Measurements from ENCODE around the gene FBXW8. TPM values are rescaled to one million over a fixed set of nuclear protein-coding genes. Genes with fewer than 3 reads are reported as not detected.
"Not testable (repeated sequence)": the region's sequence is repeated elsewhere in the genome, so short reads cannot be mapped to it uniquely, and the experiment has no call there.

The FBXW8 gene
- total RNA-seq, 2 donors from 2014 or later = 10.0 to 10.4 TPM

DNA sequence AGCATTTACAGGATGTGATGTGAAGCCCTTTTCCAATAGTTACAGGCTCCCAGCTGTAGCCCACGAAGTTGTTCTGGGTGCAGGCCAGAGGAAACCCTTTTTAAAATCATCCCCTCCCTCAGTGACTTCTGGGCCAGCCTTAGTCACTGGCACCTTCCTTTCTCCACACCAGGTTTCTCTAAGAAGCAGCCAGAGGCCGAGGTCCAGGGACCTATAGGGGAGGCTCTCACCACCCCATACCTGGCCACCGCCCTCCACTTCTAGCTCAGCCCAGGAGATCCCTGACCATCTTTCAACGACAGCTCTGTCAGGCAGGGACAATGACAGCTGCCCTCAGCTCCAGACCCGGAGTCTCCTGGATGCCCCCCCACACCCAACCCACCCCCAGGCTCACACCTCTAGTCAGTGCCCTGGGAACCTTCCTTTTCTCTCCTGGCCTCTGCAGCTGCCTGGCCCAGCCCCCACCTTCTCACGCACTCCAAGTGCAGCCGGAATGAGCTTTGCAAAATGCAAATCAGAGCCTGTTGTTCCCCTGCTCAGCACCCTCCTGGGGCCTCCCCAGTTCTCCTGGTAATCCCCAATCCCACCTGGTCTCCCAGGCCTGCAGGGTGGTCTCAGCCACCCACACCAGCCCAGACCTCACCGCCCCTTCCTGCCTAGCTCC, 141.8 kb downstream of the FBXW8 start:
- Mint-ChIP-seq H3K4me3 (no peak overlapping the region), H3K27me3 (ENCODE audit: low read depth) (no peaks in the 10 kb centered on the region), H3K36me3 (ENCODE audit: insufficient read depth in 2 of 2) (no peaks in the 10 kb centered on the region), H3K9me3 (no peaks in the 10 kb centered on the region), H3K27ac (no peak overlapping the region), H3K4me1 (ENCODE audit: low read depth) (no peaks in the 10 kb centered on the region)
- ATAC-seq (replicated peaks in 1 of 2) = no peak
- DNase-seq = no peak

DNA sequence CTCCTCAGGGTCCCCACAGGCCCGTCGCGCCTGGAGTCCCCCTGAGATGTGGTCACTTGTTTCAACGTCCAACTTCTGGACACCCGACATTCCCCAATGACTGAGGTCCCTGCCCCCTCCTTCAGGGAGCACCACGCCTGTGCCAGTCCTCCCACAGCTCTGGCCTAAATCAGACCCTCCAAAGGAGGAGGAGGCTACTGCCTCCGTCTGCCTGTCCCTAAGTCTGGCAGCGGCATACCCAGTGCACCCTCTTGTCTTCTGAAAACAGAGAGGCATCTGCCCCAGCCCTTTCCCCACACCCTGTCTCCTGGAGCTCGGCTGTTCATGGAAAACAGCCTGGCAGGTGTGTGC, 142.3 kb downstream of the FBXW8 start:
- no peaks in the 10 kb centered on the region for H3K27me3 Mint-ChIP-seq (ENCODE audit: low read depth)
- DNase-seq (no peak), ATAC-seq (replicated peaks in 1 of 2) (no peak)
- no peak overlapping the region for H3K27ac Mint-ChIP-seq
- H3K4me1 Mint-ChIP-seq (ENCODE audit: low read depth) = no peaks in the 10 kb centered on the region
- no peak overlapping the region for H3K4me3 Mint-ChIP-seq
- H3K9me3 Mint-ChIP-seq = no peaks in the 10 kb centered on the region
- H3K36me3 Mint-ChIP-seq (ENCODE audit: insufficient read depth in 2 of 2) = no peaks in the 10 kb centered on the region

DNA sequence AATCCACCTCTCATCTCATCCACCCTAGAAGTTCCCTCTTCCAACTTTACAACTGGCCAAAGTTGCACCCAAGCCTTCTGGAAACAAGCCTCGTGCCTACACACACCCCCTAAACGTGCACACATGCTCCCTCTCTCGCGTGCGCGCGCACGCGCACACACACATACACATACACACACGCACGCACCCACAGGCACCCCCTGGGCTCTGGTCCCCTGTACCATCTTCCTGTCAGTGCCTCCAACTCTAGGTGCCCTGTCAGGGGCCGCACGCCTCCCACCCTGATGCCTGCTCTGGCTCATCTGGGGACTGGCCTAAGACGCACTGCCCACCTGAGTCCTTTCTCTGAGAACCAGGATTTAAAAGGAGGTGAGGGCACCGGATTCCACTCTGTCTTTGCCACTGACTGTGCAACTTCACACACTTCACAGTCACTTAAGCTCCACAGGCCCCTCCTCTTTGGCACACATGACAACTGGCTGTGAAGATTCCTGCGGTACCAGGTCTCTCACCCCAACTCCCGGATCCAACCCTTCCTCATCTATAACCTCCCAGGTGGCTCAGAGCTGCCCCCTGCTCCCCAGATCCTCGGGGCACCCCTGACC, 142.9 kb downstream of the FBXW8 start:
- DNase-seq (no peak), ATAC-seq (replicated peaks in 1 of 2) (no peak)
- Mint-ChIP-seq H3K27me3 (ENCODE audit: low read depth) (no peaks in the 10 kb centered on the region), H3K4me3 (no peak overlapping the region), H3K36me3 (ENCODE audit: insufficient read depth in 2 of 2) (no peaks in the 10 kb centered on the region), H3K4me1 (ENCODE audit: low read depth) (no peaks in the 10 kb centered on the region), H3K27ac (no peak overlapping the region), H3K9me3 (no peaks in the 10 kb centered on the region)

DNA sequence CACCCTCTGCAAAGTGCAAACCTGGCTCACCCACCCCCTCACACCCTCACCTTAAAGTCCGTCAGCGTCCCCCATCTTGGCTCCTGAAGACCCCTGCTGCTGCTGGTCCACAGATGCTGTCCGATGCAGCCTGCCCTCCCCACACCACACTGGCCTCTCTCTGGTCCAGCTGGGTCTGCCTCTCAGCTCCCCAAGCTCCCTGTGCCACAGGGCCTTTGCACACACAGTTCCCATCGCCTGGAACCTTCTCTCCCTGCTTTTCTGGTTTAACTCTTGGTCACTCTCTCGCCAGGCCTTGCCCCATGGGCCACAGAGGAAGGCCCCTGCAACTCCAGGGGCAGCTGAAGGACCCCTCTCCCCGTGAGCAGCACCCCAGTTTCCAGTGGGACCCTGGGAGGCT, 143.5 kb downstream of the FBXW8 start:
- H3K9me3 Mint-ChIP-seq = no peaks in the 10 kb centered on the region
- H3K27ac Mint-ChIP-seq = no peak overlapping the region
- no peaks in the 10 kb centered on the region for H3K36me3 Mint-ChIP-seq (ENCODE audit: insufficient read depth in 2 of 2)
- H3K4me1 Mint-ChIP-seq (ENCODE audit: low read depth) = no peaks in the 10 kb centered on the region
- no peaks in the 10 kb centered on the region for H3K27me3 Mint-ChIP-seq (ENCODE audit: low read depth)
- no peak for ATAC-seq (replicated peaks in 1 of 2)
- H3K4me3 Mint-ChIP-seq = no peak overlapping the region
- DNase-seq = no peak

DNA sequence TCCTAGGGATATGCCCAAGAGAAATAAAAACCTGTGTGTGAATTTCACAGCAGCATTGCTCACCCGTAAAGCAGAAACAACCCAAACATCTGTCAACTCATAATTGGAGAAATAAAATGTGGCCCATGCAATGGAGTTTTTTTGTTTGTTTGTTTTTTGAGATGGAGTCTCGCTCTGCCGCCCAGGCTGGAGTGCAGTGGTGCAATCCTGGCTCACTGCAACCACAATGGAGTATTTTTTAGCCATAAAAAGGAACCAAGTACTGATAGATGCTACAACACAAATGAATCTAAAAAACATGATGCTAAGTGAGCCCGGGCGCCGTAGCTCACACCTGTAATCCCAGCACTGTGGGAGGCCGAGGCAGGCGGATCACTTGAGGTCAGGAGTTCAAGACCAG, 146.9 kb downstream of the FBXW8 start:
- H3K27ac Mint-ChIP-seq; H3K4me1 Mint-ChIP-seq (ENCODE audit: low read depth); ATAC-seq (replicated peaks in 1 of 2); H3K4me3 Mint-ChIP-seq; H3K27me3 Mint-ChIP-seq (ENCODE audit: low read depth); H3K9me3 Mint-ChIP-seq; DNase-seq; H3K36me3 Mint-ChIP-seq (ENCODE audit: insufficient read depth in 2 of 2): not testable (repeated sequence)

DNA sequence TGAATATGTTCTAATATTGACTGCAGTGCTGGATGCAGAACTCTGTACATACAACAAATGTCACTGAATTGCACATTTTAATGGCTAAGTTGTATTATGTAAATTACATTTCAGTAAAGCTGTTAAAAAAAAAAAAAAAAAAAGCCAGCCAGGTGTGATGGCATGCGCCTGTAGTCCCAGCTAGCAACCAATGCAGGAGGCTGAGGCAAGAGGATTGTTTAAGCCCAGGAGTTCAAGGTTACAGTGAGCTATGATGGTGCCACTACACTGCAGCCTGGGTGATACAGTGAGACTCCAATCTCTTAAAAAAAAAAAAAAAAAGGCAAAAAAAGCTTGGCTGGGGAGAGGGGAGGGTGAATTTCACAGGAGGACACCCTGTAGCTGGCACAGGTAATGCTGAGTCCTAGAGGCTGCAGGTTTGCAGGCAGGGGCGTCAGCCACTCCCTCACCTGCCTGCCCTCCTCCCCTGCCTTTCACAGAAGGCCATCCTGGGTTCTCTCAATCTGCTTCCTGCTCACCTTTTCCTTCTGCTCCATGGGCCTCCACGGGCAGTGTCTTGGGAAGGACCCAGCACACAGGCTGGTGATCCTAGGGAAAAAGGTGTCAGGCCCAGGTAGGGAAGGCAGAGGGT, 147.8 kb downstream of the FBXW8 start:
- no peak overlapping the region for H3K4me3 Mint-ChIP-seq
- ATAC-seq (replicated peaks in 1 of 2) (no peak), DNase-seq (no peak)
- no peaks in the 10 kb centered on the region for H3K36me3 Mint-ChIP-seq (ENCODE audit: insufficient read depth in 2 of 2)
- H3K27ac Mint-ChIP-seq = no peak overlapping the region
- peaks cover 11% of the 10 kb centered on the region for H3K4me1 Mint-ChIP-seq (ENCODE audit: low read depth)
- no peaks in the 10 kb centered on the region for H3K9me3 Mint-ChIP-seq
- H3K27me3 Mint-ChIP-seq (ENCODE audit: low read depth) = no peaks in the 10 kb centered on the region

DNA sequence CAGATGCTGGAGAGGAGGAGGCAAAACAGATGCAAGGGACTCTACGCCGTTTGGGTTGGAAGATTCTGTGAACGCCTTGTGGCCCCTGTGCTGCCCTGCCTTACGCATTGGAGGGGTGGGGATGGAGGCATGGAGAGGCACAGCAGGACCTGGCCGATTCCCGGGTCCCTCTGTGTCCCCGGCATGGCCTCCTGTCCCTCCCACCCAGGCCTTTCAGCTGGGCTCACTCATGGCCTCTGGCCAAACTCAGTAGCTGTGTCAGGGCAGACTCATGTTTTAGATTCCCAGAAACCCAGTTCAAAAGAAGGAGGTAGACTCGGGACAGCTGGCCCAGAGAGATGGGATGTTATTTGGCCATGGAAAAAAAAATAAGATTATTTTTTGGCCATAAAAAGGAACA, 148.4 kb downstream of the FBXW8 start:
- Mint-ChIP-seq H3K4me3 (no peak overlapping the region), H3K27me3 (ENCODE audit: low read depth) (no peaks in the 10 kb centered on the region), H3K4me1 (ENCODE audit: low read depth) (peaks cover 17% of the 10 kb centered on the region), H3K9me3 (no peaks in the 10 kb centered on the region), H3K27ac (no peak overlapping the region), H3K36me3 (ENCODE audit: insufficient read depth in 2 of 2) (no peaks in the 10 kb centered on the region)
- ATAC-seq (replicated peaks in 1 of 2) = no peak
- no peak for DNase-seq

DNA sequence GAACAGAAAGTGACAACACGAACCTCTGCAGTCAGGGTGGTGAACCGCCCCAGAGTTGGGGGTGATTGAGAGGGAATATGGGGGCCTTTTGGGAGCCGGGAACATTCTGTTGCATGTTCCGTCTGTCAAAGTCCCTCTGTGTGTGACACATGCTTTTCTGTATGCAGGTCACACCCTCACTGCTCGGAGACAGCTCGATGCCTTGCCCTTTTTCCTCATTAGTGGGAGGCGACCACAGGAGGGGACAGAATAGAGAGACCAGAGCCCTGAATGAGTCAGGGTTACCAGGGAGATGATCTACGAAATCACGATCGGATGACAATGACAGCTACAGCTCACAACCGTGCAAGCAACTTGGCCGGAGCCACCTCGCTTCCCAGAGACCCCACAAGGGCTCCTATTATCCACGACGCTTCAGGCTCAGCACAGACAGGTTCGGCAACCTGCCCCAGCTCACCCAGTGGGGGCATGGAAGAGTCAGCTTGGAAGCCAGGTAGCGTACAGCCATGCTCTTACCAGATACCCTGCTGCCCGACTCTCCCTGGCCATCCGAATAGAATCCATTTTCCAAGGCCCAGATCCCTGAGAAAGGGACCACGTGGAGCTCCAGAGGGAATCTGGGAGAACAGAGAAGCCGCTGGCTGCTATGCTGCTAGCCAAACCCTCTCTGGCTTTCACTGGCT, 149.6 kb downstream of the FBXW8 start:
- no peaks in the 10 kb centered on the region for H3K27me3 Mint-ChIP-seq (ENCODE audit: low read depth)
- H3K27ac Mint-ChIP-seq = no peak overlapping the region
- ATAC-seq (replicated peaks in 1 of 2) (no peak), DNase-seq (no peak)
- no peak overlapping the region for H3K4me3 Mint-ChIP-seq
- H3K36me3 Mint-ChIP-seq (ENCODE audit: insufficient read depth in 2 of 2) = no peaks in the 10 kb centered on the region
- no peaks in the 10 kb centered on the region for H3K9me3 Mint-ChIP-seq
- peaks cover 23% of the 10 kb centered on the region for H3K4me1 Mint-ChIP-seq (ENCODE audit: low read depth)

DNA sequence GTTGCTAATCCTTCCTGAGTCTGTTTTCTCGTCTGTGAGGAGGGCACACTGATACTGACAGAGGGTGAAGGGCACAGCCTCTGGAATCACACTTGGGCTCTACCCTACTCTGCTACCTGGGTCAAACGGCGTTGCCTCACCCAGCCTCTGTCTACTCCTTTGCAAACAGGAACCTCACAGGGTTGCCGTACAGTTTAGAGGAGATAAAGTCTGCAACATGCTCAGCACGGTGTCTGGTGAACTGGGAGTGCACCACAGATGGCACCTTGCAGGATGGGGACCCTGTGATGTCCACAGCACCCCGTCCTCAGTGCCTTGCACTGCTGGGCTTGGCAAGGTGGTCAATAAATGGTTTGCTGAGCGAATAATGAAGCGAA, 150.2 kb downstream of the FBXW8 start:
- no peak overlapping the region for H3K4me3 Mint-ChIP-seq
- DNase-seq (no peak), ATAC-seq (replicated peaks in 1 of 2) (no peak)
- H3K27me3 Mint-ChIP-seq (ENCODE audit: low read depth) = no peaks in the 10 kb centered on the region
- peaks cover 23% of the 10 kb centered on the region for H3K4me1 Mint-ChIP-seq (ENCODE audit: low read depth)
- H3K27ac Mint-ChIP-seq = no peak overlapping the region
- H3K9me3 Mint-ChIP-seq = no peaks in the 10 kb centered on the region
- H3K36me3 Mint-ChIP-seq (ENCODE audit: insufficient read depth in 2 of 2) = no peaks in the 10 kb centered on the region

DNA sequence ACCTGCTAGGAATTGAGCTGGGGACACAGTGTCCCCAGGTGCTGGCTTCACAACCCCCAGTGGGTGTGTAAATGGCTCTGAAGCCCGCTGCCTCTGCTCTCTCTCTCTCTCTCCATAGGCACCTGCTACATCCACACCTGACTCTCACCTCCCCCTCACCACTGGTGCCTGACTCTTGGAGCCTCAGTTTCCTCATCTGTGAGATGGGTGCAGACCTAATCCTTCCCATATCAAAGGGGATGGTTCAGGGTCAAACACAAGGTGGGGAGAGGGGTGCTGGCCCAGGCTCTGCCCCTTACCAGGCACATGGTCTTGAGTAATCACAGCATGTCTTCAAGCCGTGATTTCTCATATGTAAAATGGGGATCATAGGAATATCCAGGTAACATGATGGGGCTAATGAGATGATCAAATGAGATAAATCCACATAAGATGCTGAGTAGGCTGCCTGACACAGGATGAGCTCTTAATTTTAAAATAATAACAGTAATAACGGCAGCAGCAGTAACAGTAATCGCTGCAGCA, 150.9 kb downstream of the FBXW8 start:
- Mint-ChIP-seq H3K9me3 (no peaks in the 10 kb centered on the region), H3K27ac (no peak overlapping the region), H3K4me1 (ENCODE audit: low read depth) (peaks cover 23% of the 10 kb centered on the region), H3K4me3 (no peak overlapping the region), H3K36me3 (ENCODE audit: insufficient read depth in 2 of 2) (no peaks in the 10 kb centered on the region), H3K27me3 (ENCODE audit: low read depth) (no peaks in the 10 kb centered on the region)
- ATAC-seq (replicated peaks in 1 of 2) (no peak), DNase-seq (no peak)

DNA sequence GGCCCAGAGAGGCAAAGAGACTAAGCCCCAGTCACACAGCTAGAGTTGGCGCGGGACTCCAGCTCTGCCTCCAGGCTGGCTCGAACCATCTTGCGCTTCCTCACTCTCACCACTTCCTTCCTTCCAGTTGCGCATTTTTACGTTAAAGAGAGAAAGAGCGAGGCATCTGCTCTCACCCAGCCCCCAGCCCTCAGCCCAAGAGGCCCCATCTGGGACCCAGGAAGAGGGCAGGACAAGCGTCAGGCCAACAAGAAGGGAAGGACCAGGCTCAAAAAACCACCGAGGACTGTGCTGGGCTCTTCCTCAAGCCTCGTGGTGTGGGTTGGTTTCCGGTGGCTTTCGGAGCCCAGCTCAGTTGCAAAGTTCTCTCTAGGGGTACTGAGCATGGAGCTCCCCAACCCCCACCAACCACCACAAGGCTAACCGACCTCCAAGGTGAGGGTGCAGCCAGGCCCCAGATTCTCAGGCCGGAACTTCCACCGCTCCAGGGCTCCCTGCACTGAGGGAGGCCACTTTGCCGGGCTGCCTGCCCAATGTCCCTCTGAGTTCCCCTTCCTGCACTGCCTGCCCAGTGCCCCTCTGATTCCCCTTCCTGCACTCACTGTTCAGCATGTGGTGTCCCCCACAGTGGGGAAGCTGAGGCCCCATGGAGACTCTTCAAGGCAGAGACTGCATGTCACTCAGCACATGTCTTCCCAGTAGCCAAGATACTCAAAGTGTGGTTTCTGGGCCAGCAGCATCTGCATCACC, 152.6 kb downstream of the FBXW8 start:
- peak; percentile 69 to 76 for ATAC-seq (replicated peaks in 1 of 2)
- H3K4me1 Mint-ChIP-seq (ENCODE audit: low read depth) = peaks cover 23% of the 10 kb centered on the region
- no peaks in the 10 kb centered on the region for H3K36me3 Mint-ChIP-seq (ENCODE audit: insufficient read depth in 2 of 2)

DNA sequence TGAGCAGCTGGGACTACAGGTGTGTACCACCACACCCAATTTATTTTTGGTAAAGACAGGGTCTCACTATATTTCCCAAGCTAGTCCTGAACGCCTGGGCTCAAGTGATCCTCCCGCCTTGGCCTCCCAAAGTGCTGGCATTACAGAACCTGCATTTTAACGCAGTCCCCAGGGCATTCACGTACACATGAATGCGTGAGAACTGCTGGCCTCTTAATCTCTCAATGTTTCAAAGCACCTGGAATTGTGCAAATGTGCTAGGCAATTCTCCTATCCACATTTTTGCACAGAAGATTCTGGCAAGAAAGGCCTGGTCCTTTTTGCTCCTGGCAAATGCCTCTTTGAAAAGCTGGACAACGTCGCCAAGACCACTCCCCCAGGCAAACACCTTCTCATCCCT, 153.3 kb downstream of the FBXW8 start:
- no peaks in the 10 kb centered on the region for H3K9me3 Mint-ChIP-seq
- no peak overlapping the region for H3K27ac Mint-ChIP-seq
- H3K4me1 Mint-ChIP-seq (ENCODE audit: low read depth) = peaks cover 23% of the 10 kb centered on the region
- H3K4me3 Mint-ChIP-seq = peak overlapping the region; percentile 68 to 73
- ATAC-seq (replicated peaks in 1 of 2) (no peak), DNase-seq (no peak)
- no peaks in the 10 kb centered on the region for H3K36me3 Mint-ChIP-seq (ENCODE audit: insufficient read depth in 2 of 2)
- H3K27me3 Mint-ChIP-seq (ENCODE audit: low read depth) = no peaks in the 10 kb centered on the region

More for the DNA sequence above, 152.6 kb downstream of the FBXW8 start:
- Mint-ChIP-seq H3K4me3 (peak overlapping the region; percentile 68 to 73), H3K27me3 (ENCODE audit: low read depth) (no peaks in the 10 kb centered on the region), H3K27ac (peak overlapping the region; percentile 85), H3K9me3 (no peaks in the 10 kb centered on the region)
- peak; percentile 26 to 31 for DNase-seq

DNA sequence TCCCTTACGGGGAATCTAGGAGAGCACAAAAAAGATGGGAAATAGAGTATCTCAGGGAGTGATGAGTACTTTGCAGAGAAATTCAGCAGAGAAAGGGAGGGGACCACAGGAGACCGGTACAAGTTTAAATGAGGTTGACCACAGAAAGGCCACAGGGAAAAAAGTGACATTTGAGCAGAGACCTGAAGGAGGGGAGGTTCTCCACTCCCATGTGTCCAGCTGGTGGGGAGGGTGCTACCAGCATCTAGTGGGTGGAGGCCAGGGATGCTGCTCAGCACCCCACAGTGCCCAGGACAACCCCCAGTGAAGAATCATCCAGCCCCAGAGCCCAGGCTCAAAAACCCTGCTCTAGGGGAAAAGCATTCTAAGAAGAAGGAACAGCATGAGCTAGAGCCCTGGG, 153.8 kb downstream of the FBXW8 start:
- Mint-ChIP-seq H3K36me3 (ENCODE audit: insufficient read depth in 2 of 2) (no peaks in the 10 kb centered on the region), H3K4me3 (no peak overlapping the region), H3K27ac (no peak overlapping the region), H3K9me3 (no peaks in the 10 kb centered on the region), H3K4me1 (ENCODE audit: low read depth) (peaks cover 23% of the 10 kb centered on the region), H3K27me3 (ENCODE audit: low read depth) (no peaks in the 10 kb centered on the region)
- ATAC-seq (replicated peaks in 1 of 2) = no peak
- DNase-seq = no peak

All from activated T-cell treated with anti-CD3 and anti-CD28 coated beads, Interleukin-2, amount 50 U/mL, for 72 hours (primary cell).